ENCODE data around the gene AOC1.

AOC1 gene

GRCh38 chr7:150842716-150843115 is 9.6 kb upstream of the AOC1 start:
- ChIA-PET CTCF (interaction anchor here (0.7 to 1.0 kb wide), 2 partner anchors 146 to 176 kb away, joined by 3 read pairs; no protein-coding TSS in a partner anchor), POLR2A (no interaction called here)
- Histone ChIP-seq H3K4me3 (ENCODE audit: low read depth, low read length) (no peak overlapping the region), H3K9me3 (ENCODE audit: control insufficient read depth, insufficient read depth, low read depth, low read length) (no peaks in the 10 kb centered on the region), H3K27ac (ENCODE audit: extremely low read depth, low read depth, low read length) (no peak overlapping the region), H3K36me3 (ENCODE audit: control insufficient read depth in 2 of 2, insufficient read depth in 1 of 2, low read length in 2 of 2) (no peaks in the 10 kb centered on the region), H3K4me1 (ENCODE audit: control insufficient read depth, insufficient read depth, low read length) (no peaks in the 10 kb centered on the region)
- TF ChIP-seq ZNF391 (tag by site-specific recombination; IDR thresholded peaks at IDR 0.05; ENCODE audit: borderline replicate concordance, low read depth) (no peak), CTCF (tag by site-specific recombination; IDR thresholded peaks at IDR 0.05) (no peak), ZNF341 (tag by site-specific recombination; IDR thresholded peaks at IDR 0.05; ENCODE audit: low read depth) (no peak), ZNF544 (tag by site-specific recombination; IDR thresholded peaks at IDR 0.05) (no peak), INSM2 (tag by site-specific recombination; IDR thresholded peaks at IDR 0.05) (no peak), YY1 (tag by site-specific recombination; IDR thresholded peaks at IDR 0.05) (no peak), ZNF394 (tag by site-specific recombination; IDR thresholded peaks at IDR 0.05; ENCODE audit: borderline replicate concordance) (no peak), ZNF148 (tag by site-specific recombination; IDR thresholded peaks at IDR 0.05; ENCODE audit: borderline replicate concordance) (no peak), ZIC2 (tag by site-specific recombination; IDR thresholded peaks at IDR 0.05) (no peak), ZNF202 (tag by site-specific recombination; IDR thresholded peaks at IDR 0.05; ENCODE audit: borderline replicate concordance) (no peak)

- TF ChIP-seq ZIC2 (tag by site-specific recombination; IDR thresholded peaks at IDR 0.05) (no peak), ZSCAN18 (tag by site-specific recombination; IDR thresholded peaks at IDR 0.05) (no peak), ZNF366 (tag by site-specific recombination; conservative IDR thresholded peaks at IDR 0.05) (no peak), ZNF157 (tag by site-specific recombination; IDR thresholded peaks at IDR 0.05) (no peak), ZNF174 (tag by site-specific recombination; IDR thresholded peaks at IDR 0.05) (no peak), ZNF791 (tag by site-specific recombination; IDR thresholded peaks at IDR 0.05) (no peak), ZNF623 (tag by site-specific recombination; IDR thresholded peaks at IDR 0.05) (no peak), ZBTB7A (tag by site-specific recombination; IDR thresholded peaks at IDR 0.05; ENCODE audit: low read depth) (no peak)
- Histone ChIP-seq H3K4me3 (ENCODE audit: low read depth, low read length) (no peak overlapping the region), H3K36me3 (ENCODE audit: control insufficient read depth in 2 of 2, insufficient read depth in 1 of 2, low read length in 2 of 2) (no peaks in the 10 kb centered on the region), H3K9me3 (ENCODE audit: control insufficient read depth, insufficient read depth, low read depth, low read length) (no peaks in the 10 kb centered on the region), H3K4me1 (ENCODE audit: control insufficient read depth, insufficient read depth, low read length) (no peaks in the 10 kb centered on the region), H3K27ac (ENCODE audit: extremely low read depth, low read depth, low read length) (no peak overlapping the region)
- ChIA-PET CTCF (interaction anchor here (1.0 kb wide), 1 partner anchor 32 kb away, joined by 3 read pairs; no protein-coding TSS in a partner anchor), POLR2A (no interaction called here)
Observed at GRCh38 chr7:150845421-150845861, 6.9 kb upstream of the AOC1 start.
